Measurements from ENCODE around the gene GRB10.
A peak's percentile ranks its signal among the peaks of the same experiment; 100 is the strongest.

Gene GRB10

DNA sequence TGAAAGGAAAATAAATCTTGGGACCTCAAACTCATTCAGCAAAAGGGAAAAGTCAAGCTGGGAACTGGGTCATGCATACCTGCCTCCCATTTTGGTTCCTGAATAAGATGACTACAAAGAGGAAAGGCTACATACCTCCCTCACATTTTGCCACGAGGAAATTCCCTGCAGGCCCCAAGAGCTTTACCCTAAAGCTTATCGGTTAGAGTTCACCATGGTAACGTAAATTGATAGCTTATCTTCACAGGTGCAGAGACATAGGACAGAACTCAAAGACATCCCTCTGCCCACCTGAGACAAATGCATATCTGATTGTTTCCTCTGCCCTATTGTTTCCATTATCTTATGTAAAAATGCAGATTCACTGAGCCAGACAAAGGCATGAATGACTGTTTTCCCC, 31.5 kb upstream of the GRB10 start:
- no peak for ATAC-seq

DNA sequence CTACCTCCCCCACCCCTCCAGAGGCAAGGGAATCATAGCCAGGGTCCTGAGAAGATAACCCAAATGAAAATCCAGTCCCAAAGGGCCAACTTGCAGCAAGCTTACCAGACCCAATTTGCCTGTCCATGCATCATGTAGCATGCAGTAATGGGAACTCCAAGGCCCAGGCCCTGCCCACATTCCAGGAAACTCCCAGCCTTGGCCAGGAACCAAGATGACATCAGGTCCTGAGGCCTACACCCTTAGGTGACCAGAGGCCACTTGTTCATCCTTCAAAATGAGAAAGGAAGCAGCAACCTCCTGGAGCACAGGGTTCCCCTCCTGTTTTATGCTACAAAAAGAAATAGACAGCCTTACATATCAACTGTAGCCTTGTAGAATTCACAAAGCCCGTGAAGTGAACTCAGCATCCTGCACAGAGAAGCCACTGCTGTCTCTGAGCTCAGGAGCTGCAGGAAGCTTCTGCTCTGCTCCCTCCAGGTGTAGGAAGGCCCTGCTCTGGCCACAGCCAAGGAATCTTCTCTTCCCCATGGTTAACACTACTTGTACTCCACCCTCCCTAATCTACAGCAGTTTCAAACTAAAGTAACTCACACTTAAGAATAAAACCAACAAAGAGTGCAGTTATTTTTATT, 30.3 kb upstream of the GRB10 start:
- ATAC-seq: peak; percentile 90
- TF ChIP-seq RARB (CRISPR knock-in tag; IDR thresholded peaks at IDR 0.05): no peak
- no peak for TF ChIP-seq TOX (CRISPR knock-in tag; IDR thresholded peaks at IDR 0.05; ENCODE audit: borderline replicate concordance)
- TF ChIP-seq, protein P1, sequence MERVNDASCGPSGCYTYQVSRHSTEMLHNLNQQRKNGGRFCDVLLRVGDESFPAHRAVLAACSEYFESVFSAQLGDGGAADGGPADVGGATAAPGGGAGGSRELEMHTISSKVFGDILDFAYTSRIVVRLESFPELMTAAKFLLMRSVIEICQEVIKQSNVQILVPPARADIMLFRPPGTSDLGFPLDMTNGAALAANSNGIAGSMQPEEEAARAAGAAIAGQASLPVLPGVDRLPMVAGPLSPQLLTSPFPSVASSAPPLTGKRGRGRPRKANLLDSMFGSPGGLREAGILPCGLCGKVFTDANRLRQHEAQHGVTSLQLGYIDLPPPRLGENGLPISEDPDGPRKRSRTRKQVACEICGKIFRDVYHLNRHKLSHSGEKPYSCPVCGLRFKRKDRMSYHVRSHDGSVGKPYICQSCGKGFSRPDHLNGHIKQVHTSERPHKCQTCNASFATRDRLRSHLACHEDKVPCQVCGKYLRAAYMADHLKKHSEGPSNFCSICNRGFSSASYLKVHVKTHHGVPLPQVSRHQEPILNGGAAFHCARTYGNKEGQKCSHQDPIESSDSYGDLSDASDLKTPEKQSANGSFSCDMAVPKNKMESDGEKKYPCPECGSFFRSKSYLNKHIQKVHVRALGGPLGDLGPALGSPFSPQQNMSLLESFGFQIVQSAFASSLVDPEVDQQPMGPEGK (CRISPR knock-in tag; IDR thresholded peaks at IDR 0.05; ENCODE audit: borderline replicate concordance): no peak
- TF ChIP-seq, protein P2, sequence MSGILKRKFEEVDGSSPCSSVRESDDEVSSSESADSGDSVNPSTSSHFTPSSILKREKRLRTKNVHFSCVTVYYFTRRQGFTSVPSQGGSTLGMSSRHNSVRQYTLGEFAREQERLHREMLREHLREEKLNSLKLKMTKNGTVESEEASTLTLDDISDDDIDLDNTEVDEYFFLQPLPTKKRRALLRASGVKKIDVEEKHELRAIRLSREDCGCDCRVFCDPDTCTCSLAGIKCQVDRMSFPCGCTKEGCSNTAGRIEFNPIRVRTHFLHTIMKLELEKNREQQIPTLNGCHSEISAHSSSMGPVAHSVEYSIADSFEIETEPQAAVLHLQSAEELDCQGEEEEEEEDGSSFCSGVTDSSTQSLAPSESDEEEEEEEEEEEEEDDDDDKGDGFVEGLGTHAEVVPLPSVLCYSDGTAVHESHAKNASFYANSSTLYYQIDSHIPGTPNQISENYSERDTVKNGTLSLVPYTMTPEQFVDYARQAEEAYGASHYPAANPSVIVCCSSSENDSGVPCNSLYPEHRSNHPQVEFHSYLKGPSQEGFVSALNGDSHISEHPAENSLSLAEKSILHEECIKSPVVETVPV (CRISPR knock-in tag; IDR thresholded peaks at IDR 0.05): no peak

More for the DNA sequence above, 31.5 kb upstream of the GRB10 start:
- TF ChIP-seq TOX (CRISPR knock-in tag; IDR thresholded peaks at IDR 0.05; ENCODE audit: borderline replicate concordance): no peak
- no peak for TF ChIP-seq ARNTL (CRISPR knock-in tag; IDR thresholded peaks at IDR 0.05; ENCODE audit: borderline replicate concordance, low read depth)
- no peak for TF ChIP-seq PPARA (CRISPR knock-in tag; IDR thresholded peaks at IDR 0.05; ENCODE audit: borderline replicate concordance)
- TF ChIP-seq ISL1 (CRISPR knock-in tag; IDR thresholded peaks at IDR 0.05): no peak
- TF ChIP-seq ESRRG (CRISPR knock-in tag; IDR thresholded peaks at IDR 0.05): no peak
- no peak for TF ChIP-seq BACH2 (CRISPR knock-in tag; IDR thresholded peaks at IDR 0.05; ENCODE audit: borderline replicate concordance)
- TF ChIP-seq, protein P3, sequence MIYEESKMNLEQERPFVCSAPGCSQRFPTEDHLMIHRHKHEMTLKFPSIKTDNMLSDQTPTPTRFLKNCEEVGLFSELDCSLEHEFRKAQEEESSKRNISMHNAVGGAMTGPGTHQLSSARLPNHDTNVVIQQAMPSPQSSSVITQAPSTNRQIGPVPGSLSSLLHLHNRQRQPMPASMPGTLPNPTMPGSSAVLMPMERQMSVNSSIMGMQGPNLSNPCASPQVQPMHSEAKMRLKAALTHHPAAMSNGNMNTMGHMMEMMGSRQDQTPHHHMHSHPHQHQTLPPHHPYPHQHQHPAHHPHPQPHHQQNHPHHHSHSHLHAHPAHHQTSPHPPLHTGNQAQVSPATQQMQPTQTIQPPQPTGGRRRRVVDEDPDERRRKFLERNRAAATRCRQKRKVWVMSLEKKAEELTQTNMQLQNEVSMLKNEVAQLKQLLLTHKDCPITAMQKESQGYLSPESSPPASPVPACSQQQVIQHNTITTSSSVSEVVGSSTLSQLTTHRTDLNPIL (CRISPR knock-in tag; IDR thresholded peaks at IDR 0.05; ENCODE audit: low read depth): no peak
- TF ChIP-seq, protein P2 (CRISPR knock-in tag; IDR thresholded peaks at IDR 0.05): no peak
- TF ChIP-seq OSR1 (CRISPR knock-in tag; IDR thresholded peaks at IDR 0.05): no peak
- no peak for TF ChIP-seq ZNF565 (CRISPR knock-in tag; conservative IDR thresholded peaks at IDR 0.05; ENCODE audit: low read depth)
- TF ChIP-seq TCF4 (CRISPR knock-in tag; IDR thresholded peaks at IDR 0.05; ENCODE audit: borderline replicate concordance): no peak
- TF ChIP-seq, protein P4, sequence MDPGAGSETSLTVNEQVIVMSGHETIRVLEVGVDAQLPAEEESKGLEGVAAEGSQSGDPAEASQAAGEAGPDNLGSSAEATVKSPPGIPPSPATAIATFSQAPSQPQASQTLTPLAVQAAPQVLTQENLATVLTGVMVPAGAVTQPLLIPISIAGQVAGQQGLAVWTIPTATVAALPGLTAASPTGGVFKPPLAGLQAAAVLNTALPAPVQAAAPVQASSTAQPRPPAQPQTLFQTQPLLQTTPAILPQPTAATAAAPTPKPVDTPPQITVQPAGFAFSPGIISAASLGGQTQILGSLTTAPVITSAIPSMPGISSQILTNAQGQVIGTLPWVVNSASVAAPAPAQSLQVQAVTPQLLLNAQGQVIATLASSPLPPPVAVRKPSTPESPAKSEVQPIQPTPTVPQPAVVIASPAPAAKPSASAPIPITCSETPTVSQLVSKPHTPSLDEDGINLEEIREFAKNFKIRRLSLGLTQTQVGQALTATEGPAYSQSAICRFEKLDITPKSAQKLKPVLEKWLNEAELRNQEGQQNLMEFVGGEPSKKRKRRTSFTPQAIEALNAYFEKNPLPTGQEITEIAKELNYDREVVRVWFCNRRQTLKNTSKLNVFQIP (CRISPR knock-in tag; IDR thresholded peaks at IDR 0.05; ENCODE audit: borderline replicate concordance, low read depth): no peak
- no peak for TF ChIP-seq ZFP3 (CRISPR knock-in tag; IDR thresholded peaks at IDR 0.05)
- TF ChIP-seq ZNF70 (CRISPR knock-in tag; IDR thresholded peaks at IDR 0.05): no peak
- no peak for TF ChIP-seq RARB (CRISPR knock-in tag; IDR thresholded peaks at IDR 0.05)

DNA sequence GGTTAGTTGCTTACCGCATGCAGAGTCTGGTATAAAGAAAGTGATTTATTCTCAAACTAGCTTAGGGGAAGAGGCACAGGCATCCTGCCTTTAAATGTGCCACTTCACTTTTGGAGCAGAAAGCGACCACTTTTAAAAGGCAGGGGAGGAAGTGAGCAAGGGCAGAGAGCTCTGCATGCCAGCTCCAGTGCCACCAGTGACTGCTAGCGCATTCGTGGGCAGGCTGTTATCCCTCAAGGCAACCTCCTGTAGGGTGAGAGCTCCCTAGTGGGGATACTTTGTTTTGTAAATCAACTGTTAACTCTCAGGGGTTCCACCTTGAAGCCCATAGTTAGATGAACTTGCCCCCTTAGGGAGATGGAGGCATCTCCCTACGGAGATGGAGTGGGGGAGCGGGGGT, 29.4 kb upstream of the GRB10 start:
- ATAC-seq: no peak
- TF ChIP-seq ZFP3 (CRISPR knock-in tag; IDR thresholded peaks at IDR 0.05): no peak
- no peak for TF ChIP-seq TCF4 (CRISPR knock-in tag; IDR thresholded peaks at IDR 0.05; ENCODE audit: borderline replicate concordance)
- TF ChIP-seq ISL1 (CRISPR knock-in tag; IDR thresholded peaks at IDR 0.05): no peak
- no peak for TF ChIP-seq ZC3H10 (CRISPR knock-in tag; IDR thresholded peaks at IDR 0.05)
- TF ChIP-seq, protein P4 (CRISPR knock-in tag; IDR thresholded peaks at IDR 0.05; ENCODE audit: borderline replicate concordance, low read depth): no peak
- no peak for TF ChIP-seq ZNF565 (CRISPR knock-in tag; conservative IDR thresholded peaks at IDR 0.05; ENCODE audit: low read depth)
- TF ChIP-seq OSR1 (CRISPR knock-in tag; IDR thresholded peaks at IDR 0.05): no peak
- TF ChIP-seq GLIS3 (CRISPR knock-in tag; IDR thresholded peaks at IDR 0.05): no peak
- no peak for TF ChIP-seq RARB (CRISPR knock-in tag; IDR thresholded peaks at IDR 0.05)
- TF ChIP-seq SNAI2 (CRISPR knock-in tag; IDR thresholded peaks at IDR 0.05): no peak
- TF ChIP-seq, protein P3 (CRISPR knock-in tag; IDR thresholded peaks at IDR 0.05; ENCODE audit: low read depth): no peak
- TF ChIP-seq TOX (CRISPR knock-in tag; IDR thresholded peaks at IDR 0.05; ENCODE audit: borderline replicate concordance): no peak
